ENCODE results near the gene ZSWIM5.

DNA sequence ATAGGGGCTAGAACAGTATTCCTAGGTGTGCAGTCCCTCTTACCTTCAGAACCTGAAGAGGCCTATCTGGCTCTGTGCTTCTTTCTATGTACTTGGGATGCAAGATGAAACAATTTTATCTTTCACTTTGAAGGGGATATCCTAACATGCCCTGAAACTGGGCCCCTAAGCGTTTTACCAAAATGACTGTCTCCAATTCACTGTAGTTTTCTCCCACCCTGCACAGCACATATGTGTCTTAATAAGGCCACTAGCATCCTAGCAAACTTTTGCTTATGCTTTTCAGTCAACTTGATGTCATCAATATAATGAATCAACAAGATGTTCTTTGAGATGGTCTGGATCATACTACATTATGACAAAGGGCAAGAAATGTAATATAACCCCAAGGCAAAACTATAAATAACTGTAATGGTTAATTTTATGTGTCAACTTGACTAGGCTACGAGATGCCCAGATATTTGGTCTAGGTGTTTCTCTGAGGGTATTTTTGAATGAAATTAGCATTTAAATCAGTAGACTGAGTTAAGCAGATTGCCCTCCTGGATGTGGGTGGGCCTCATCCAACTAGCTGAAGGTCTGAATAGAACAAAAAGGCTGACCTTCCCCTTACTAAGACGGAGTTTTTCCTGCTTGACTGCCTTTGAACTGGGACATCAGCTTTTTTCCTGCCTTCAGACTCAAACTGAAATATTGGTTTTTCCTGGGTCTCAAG is 9.2 kb upstream of the ZSWIM5 start:
- no peak for TF ChIP-seq CTCF (IDR thresholded peaks at IDR 0.05)
- no peak for TF ChIP-seq POLR2AphosphoS5 (IDR thresholded peaks at IDR 0.05; ENCODE audit: low read depth, low read length)
- TF ChIP-seq REST (IDR thresholded peaks at IDR 0.05; ENCODE audit: insufficient read depth in 1 of 2, low read depth in 2 of 2, low read length in 1 of 2), result no peak
- TF ChIP-seq TCF7L2 (IDR thresholded peaks at IDR 0.05; ENCODE audit: low read depth, low read length), result no peak
- no peak for TF ChIP-seq SIN3A (IDR thresholded peaks at IDR 0.05; ENCODE audit: borderline replicate concordance, insufficient read depth, low read depth, low read length)
